Measurements from ENCODE around the gene DYDC2.

DYDC2 gene

GRCh38 chr10:80373502-80373901 lies 16.9 kb downstream of the DYDC2 start:
- no peak for DNase-seq

- no peak for DNase-seq
These were observed 23.1 kb downstream of the DYDC2 start for GRCh38 chr10:80379701-80380100.

- DNase-seq, result no peak
These were observed 23.6 kb downstream of the DYDC2 start for GRCh38 chr10:80380185-80380584.

- peak; percentile 13 to 75 (median 56) for DNase-seq
These were observed 26.4 kb downstream of the DYDC2 start for GRCh38 chr10:80382989-80383388.

- no peak for DNase-seq
These were observed 34.2 kb downstream of the DYDC2 start for GRCh38 chr10:80390740-80391139.

- no peak for DNase-seq
These were observed 35.7 kb downstream of the DYDC2 start for GRCh38 chr10:80392250-80392649.

- no peak for DNase-seq
These were observed 37.9 kb downstream of the DYDC2 start for GRCh38 chr10:80394358-80394916.

- no peak for DNase-seq
These were observed 40.4 kb downstream of the DYDC2 start for GRCh38 chr10:80397014-80397413.

GRCh38 chr10:80400136-80400804 lies 43.7 kb downstream of the DYDC2 start:
- no peak for DNase-seq

- no peak for DNase-seq
These were observed 48.5 kb downstream of the DYDC2 start for GRCh38 chr10:80405035-80405434.

- no peak for DNase-seq
These were observed 49.0 kb downstream of the DYDC2 start for GRCh38 chr10:80405626-80406025.

GRCh38 chr10:80406204-80406603 lies 49.6 kb downstream of the DYDC2 start:
- no peak for DNase-seq

- DNase-seq, result peak in 1 of 6 experiments; percentile 32
These were observed 51.2 kb downstream of the DYDC2 start for GRCh38 chr10:80407812-80408241.

GRCh38 chr10:80408242-80409101 lies 51.9 kb downstream of the DYDC2 start, which contains the start of gene PRXL2A:
Gene PRXL2A, plus strand, starts transcription at chr10:80408551. Its CDS starts 11,917 bp downstream, at chr10:80420468.
- DNase-seq, result peak; percentile 54 to 78 (median 70)

- no peak for DNase-seq
These were observed 52.5 kb downstream of the DYDC2 start for GRCh38 chr10:80409121-80409520.

- DNase-seq, result no peak
These were observed 53.5 kb downstream of the DYDC2 start for GRCh38 chr10:80410122-80410521.

GRCh38 chr10:80410578-80411145 lies 54.1 kb downstream of the DYDC2 start:
- no peak for DNase-seq

GRCh38 chr10:80411267-80411668 lies 54.7 kb downstream of the DYDC2 start:
- DNase-seq, result no peak

GRCh38 chr10:80411681-80412220 lies 55.2 kb downstream of the DYDC2 start:
- DNase-seq, result no peak

- DNase-seq, result no peak
These were observed 55.9 kb downstream of the DYDC2 start for GRCh38 chr10:80412486-80412885.

GRCh38 chr10:80413271-80413996 lies 56.9 kb downstream of the DYDC2 start:
- DNase-seq, result no peak

- no peak for DNase-seq
These were observed 57.7 kb downstream of the DYDC2 start for GRCh38 chr10:80414142-80414895.

Data from stimulated activated naive CD4-positive, alpha-beta T cell (primary cell).